SK-N-SH (cell line): ENCODE data around the gene RANBP9. TPM values are rescaled to one million over a fixed set of nuclear protein-coding genes. Genes with fewer than 3 reads are reported as not detected.

ENCODE experiments used
- CTCF ChIA-PET: fragments of 300-600, 350-600 bp; formaldehyde crosslinking; extraction: SDS; loops from one replicate; lab custom pipeline; 2021; lab: Yijun Ruan, JAX
- POLR2A ChIA-PET: fragments of 350-600 bp; sonication (Branson Sonifier 250); formaldehyde crosslinking; extraction: SDS; loops from one replicate; lab custom pipeline; 2020; ENCODE audit warnings: antibody characterized with exemption, inconsistent platforms; lab: Yijun Ruan, JAX
- DNase-seq: peaks from one replicate; pipeline ENCODE4 v3.0.0; 2012
- H2AFZ ChIP-seq: fragments of 200-600 bp; sonication (generic); 2 replicates; pipeline ENCODE4 v1.8.1; 2016; ENCODE audit warnings: antibody characterized with exemption, mild to moderate bottlenecking, low read depth
- H3F3A ChIP-seq: fragments of 200-600 bp; sonication (generic); replicated peaks from 2 replicates; pipeline ENCODE3; 2016; ENCODE audit warnings: antibody characterized with exemption, mild to moderate bottlenecking; ENCODE audit not compliant: insufficient read depth
- H3K27ac ChIP-seq, 2 experiments: fragments of 200-500 bp in 1 of 2; fragments of 200-600 bp in 1 of 2; sonication (Bioruptor generic) in 1 of 2; sonication (generic), shearing (Covaris generic) in 1 of 2; 2 replicates each; pipeline versions ENCODE4 v1.5.1 to v1.6.1; 2014 to 2016; ENCODE audit warnings: low read depth in 2 of 2, inconsistent platforms in 1 of 2, low read length in 1 of 2, mild to moderate bottlenecking in 1 of 2, mixed read lengths in 1 of 2
- H3K27me3 ChIP-seq: fragments of 200-600 bp; sonication (generic), shearing (Covaris generic); 2 replicates; pipeline ENCODE4 v1.6.1; 2016; ENCODE audit warnings: mixed run types; ENCODE audit not compliant: insufficient read depth
- H3K36me3 ChIP-seq, 2 experiments: fragments of 200-500 bp in 1 of 2; fragments of 200-600 bp in 1 of 2; sonication (Bioruptor generic) in 1 of 2; sonication (generic) in 1 of 2; replicated peaks in 1 of 2; 2 replicates each; pipeline versions ENCODE3 to v1.5.1; 2014 to 2016; ENCODE audit warnings: low read length in 1 of 2, mild to moderate bottlenecking in 1 of 2; ENCODE audit not compliant: insufficient read depth in 2 of 2, control insufficient read depth in 1 of 2
- H3K4me1 ChIP-seq, 2 experiments: fragments of 200-500 bp in 1 of 2; fragments of 200-600 bp in 1 of 2; sonication (Bioruptor generic) in 1 of 2; sonication (generic), shearing (Covaris generic) in 1 of 2; 2 replicates each; pipeline versions ENCODE4 v1.5.1 to v1.6.1; 2014 to 2016; ENCODE audit warnings: low read depth in 1 of 2, low read length in 1 of 2, mixed run types in 1 of 2; ENCODE audit not compliant: insufficient read depth in 2 of 2, control insufficient read depth in 1 of 2
- H3K4me2 ChIP-seq: fragments of 200-600 bp; sonication (generic), shearing (Covaris generic); 2 replicates; pipeline ENCODE4 v1.6.1; 2017; ENCODE audit warnings: mixed run types
- H3K4me3 ChIP-seq, 2 experiments: fragments of 200-500 bp in 1 of 2; fragments of 200-600 bp in 1 of 2; sonication (Bioruptor generic) in 1 of 2; sonication (generic), shearing (Covaris generic) in 1 of 2; 2 replicates each; pipeline versions ENCODE4 v1.5.1 to v1.8.1; 2014 to 2016; ENCODE audit warnings: low read depth in 2 of 2, inconsistent platforms in 1 of 2, low read length in 1 of 2, mild to moderate bottlenecking in 1 of 2, mixed read lengths in 1 of 2, moderate library complexity in 1 of 2
- H3K79me2 ChIP-seq: fragments of 200-600 bp; sonication (generic); 2 replicates; pipeline ENCODE4 v1.8.1; 2017; ENCODE audit warnings: mild to moderate bottlenecking; ENCODE audit not compliant: insufficient read depth
- H3K9ac ChIP-seq: fragments of 200-600 bp; sonication (generic); 2 replicates; pipeline ENCODE4 v1.6.1; 2017; ENCODE audit warnings: mixed run types
- H3K9me2 ChIP-seq: fragments of 200-600 bp; sonication (generic); 2 replicates; pipeline ENCODE4 v1.6.1; 2017; ENCODE audit warnings: mixed run types
- H3K9me3 ChIP-seq: fragments of 200-600 bp; sonication (generic); 2 replicates; pipeline ENCODE4 v1.6.1; 2017; ENCODE audit warnings: mixed run types, mild to moderate bottlenecking, moderate library complexity
- H4K20me1 ChIP-seq: fragments of 200-600 bp; sonication (generic); 2 replicates; pipeline ENCODE4 v1.6.1; 2017; ENCODE audit warnings: mild to moderate bottlenecking, mixed run types; ENCODE audit not compliant: insufficient read depth
- CTCF ChIP-seq: fragments of 200-600 bp; sonication (generic); IDR thresholded peaks from 2 replicates; pipeline ENCODE4 v1.6.1; 2017; ENCODE audit warnings: antibody characterized with exemption, mild to moderate bottlenecking, moderate library complexity
- ELF1 ChIP-seq: IDR thresholded peaks from 2 replicates; pipeline ENCODE4 v1.4.0; 2012
- EP300 ChIP-seq, 2 experiments: IDR thresholded peaks; 2 replicates each; pipeline versions ENCODE4 v1.4.0 to v1.6.1; 2012; ENCODE audit warnings: borderline replicate concordance in 1 of 2, low read depth in 1 of 2, low read length in 1 of 2
- EZH2phosphoT487 ChIP-seq: fragments of 200-600 bp; sonication (generic); IDR thresholded peaks from 2 replicates; pipeline ENCODE4 v1.6.1; 2017; ENCODE audit warnings: low read depth, mixed run types, mild to moderate bottlenecking, antibody characterized with exemption, moderate library complexity, borderline replicate concordance
- GABPA ChIP-seq: IDR thresholded peaks from 2 replicates; pipeline ENCODE4 v1.4.0; 2012; ENCODE audit warnings: low read depth, mild to moderate bottlenecking
- GATA2 ChIP-seq: sonication (generic); formaldehyde crosslinking; IDR thresholded peaks from 2 replicates; pipeline ENCODE4 v1.5.0; 2020; ENCODE audit warnings: mild to moderate bottlenecking, missing genetic modification reagents
- IRF3 ChIP-seq: fragments of 150-350 bp; IDR thresholded peaks from 2 replicates; pipeline ENCODE4 v1.6.1; 2016; ENCODE audit warnings: mild to moderate bottlenecking, low read depth, low read length
- JUND ChIP-seq: IDR thresholded peaks from 2 replicates; pipeline ENCODE4 v1.4.0; 2012
- MEF2A ChIP-seq: IDR thresholded peaks from 2 replicates; pipeline ENCODE4 v1.4.0; 2012; ENCODE audit warnings: low read depth, borderline replicate concordance
- MXI1 ChIP-seq: IDR thresholded peaks from 2 replicates; pipeline ENCODE4 v1.6.1; 2012; ENCODE audit warnings: mild to moderate bottlenecking, low read depth, low read length, improper control_type of control experiment
- NFIC ChIP-seq: IDR thresholded peaks from 2 replicates; pipeline ENCODE4 v1.4.0; 2012; ENCODE audit warnings: borderline replicate concordance
- RAD21 ChIP-seq: IDR thresholded peaks from 2 replicates; pipeline ENCODE4 v1.6.1; 2012; ENCODE audit warnings: mild to moderate bottlenecking, low read length
- REST ChIP-seq: IDR thresholded peaks from 2 replicates; pipeline ENCODE4 v1.6.1; 2012; ENCODE audit warnings: mild to moderate bottlenecking, low read depth, low read length, moderate library complexity
- RFX5 ChIP-seq: IDR thresholded peaks from 2 replicates; pipeline ENCODE4 v1.6.1; 2012; ENCODE audit warnings: mild to moderate bottlenecking, improper control_type of control experiment, low read length
- RXRA ChIP-seq: IDR thresholded peaks from 2 replicates; pipeline ENCODE4 v1.4.0; 2012; ENCODE audit warnings: low read depth, mild to moderate bottlenecking, borderline replicate concordance
- SIN3A ChIP-seq: IDR thresholded peaks from 2 replicates; pipeline ENCODE4 v1.6.1; 2012; ENCODE audit warnings: low read depth, mild to moderate bottlenecking, low read length, moderate library complexity, borderline replicate concordance
- SMC3 ChIP-seq: IDR thresholded peaks from 2 replicates; pipeline ENCODE4 v1.6.1; 2012; ENCODE audit warnings: low read depth, low read length, improper control_type of control experiment
- TEAD4 ChIP-seq: IDR thresholded peaks from 2 replicates; pipeline ENCODE4 v1.4.0; 2012; ENCODE audit warnings: mild to moderate bottlenecking, borderline replicate concordance; ENCODE audit not compliant: insufficient read depth
- USF2 ChIP-seq: fragments of 150-350 bp; IDR thresholded peaks from 2 replicates; pipeline ENCODE4 v1.6.1; 2017; ENCODE audit warnings: antibody characterized with exemption, low read length, low read depth, borderline replicate concordance
- YY1 ChIP-seq: IDR thresholded peaks from 2 replicates; pipeline ENCODE4 v1.4.0; 2012; ENCODE audit warnings: low read depth, mild to moderate bottlenecking
- ZBTB33 ChIP-seq: IDR thresholded peaks from 2 replicates; pipeline ENCODE4 v1.4.0; 2012; ENCODE audit warnings: low read depth, borderline replicate concordance
- WGBS: methylation state at CpG from one replicate; pipeline ENCODE4 v1.1.6; 2017; ENCODE audit warnings: low lambda C conversion rate; 5-methylcytosine and 5-hydroxymethylcytosine counted together
- polyA plus RNA-seq, 3 experiments: library from polyadenylated mRNA; depleted of rRNA; stranded (reverse); fragments of >200 nt; gene quantifications; 2 replicates each; pipeline ENCODE4 v1.2.3, GENCODE V29; 2012

RANBP9 gene
- polyA plus RNA-seq (2012; rRNA removed): 19.9 and 20.4 TPM in 2 replicates
- 27.5 and 31.5 TPM in 2 replicates for polyA plus RNA-seq (2012; cell fraction: cytosol; rRNA removed)
- 14.6 and 34.6 TPM in 2 replicates for polyA plus RNA-seq (2012; cell fraction: nucleus; rRNA removed)

GRCh38 chr6:13711733-13712598, at the start of gene RANBP9:
TSS of gene RANBP9 (minus strand) at chr6:13711835. CDS start at chr6:13711505, 330 bp downstream.
- peaks cover 37% of the 10 kb centered on the region for H4K20me1 ChIP-seq
- peaks cover 4 to 7% of the 10 kb centered on the region in 2 experiments; a peak in 3 of 4 replicates for H3K4me1 ChIP-seq
- no peaks in the 10 kb centered on the region for H3K27me3 ChIP-seq
- peaks cover 4% of the 10 kb centered on the region; the same call in 1 of the 2 replicates for H3K9me3 ChIP-seq
- no peaks in the 10 kb centered on the region for H3K9me2 ChIP-seq
- H3K4me3 ChIP-seq: peak within 1 kb of the TSS; percentile 85 to 92
- DNase-seq: peak; percentile 95
- peaks cover 40% of the 10 kb centered on the region for H3K79me2 ChIP-seq
- H3F3A ChIP-seq: peaks cover 22% of the 10 kb centered on the region
- H3K36me3 ChIP-seq: no peaks in the 10 kb centered on the region
- WGBS: 4% methylated on average over 21 of the region's 102 CpGs
- H3K27ac ChIP-seq: peak within 1 kb of the TSS; percentile 91 to 94
- H3K9ac ChIP-seq: peak within 1 kb of the TSS; percentile 86
- H3K4me2 ChIP-seq: peak within 1 kb of the TSS; percentile 94
- ChIA-PET POLR2A (interaction anchor here (0.5 to 1.9 kb wide), 4 partner anchors 40 to 187 kb away, joined by 3 to 10 read pairs (median 4); partner anchors contain the start of gene NOL7), CTCF (interaction anchor here (0.6 to 1.6 kb wide), 6 partner anchors 9 to 137 kb away, joined by 3 to 5 read pairs (median 3); partner anchors contain the start of genes NOL7 and SIRT5)
- peak within 1 kb of the TSS; percentile 95 for H2AFZ ChIP-seq
- TF ChIP-seq MEF2A (no peak; the same call in 1 of the 2 replicates), EP300 (IDR thresholded peaks at IDR 0.05; ENCODE audit: borderline replicate concordance in 1 of 2, low read depth in 1 of 2, low read length in 1 of 2) (peak in 1 of 2 experiments; percentile 24; a peak in 1 of 4 replicates), RXRA (no peak), USF2 (no peak), MXI1 (no peak; the same call in 1 of the 2 replicates), EZH2phosphoT487 (no peak), SMC3 (no peak), IRF3 (no peak), ELF1 (no peak), SIN3A (peak; percentile 52; the same call in 1 of the 2 replicates), RFX5 (no peak), REST (peak; percentile 23; the same call in 1 of the 2 replicates), YY1 (peak; percentile 74), GATA2 (CRISPR knock-in tag) (no peak), NFIC (peak; percentile 24; the same call in 1 of the 2 replicates), CTCF (no peak), ZBTB33 (no peak), TEAD4 (no peak), JUND (no peak), GABPA (peak; percentile 32; the same call in 1 of the 2 replicates), RAD21 (no peak)
